Stimulated activated CD4-positive, alpha-beta T cell treated with anti-CD3 and anti-CD28 coated beads, Interleukin-15, amount 100 ng/mL, for 1 hour (primary cell): ENCODE measurements around the gene TNS4.
A peak's percentile ranks its signal among the peaks of the same experiment; 100 is the strongest.

ENCODE experiments used
- DNase-seq, 2 donors: peaks; one replicate each; pipeline ENCODE4 v3.0.0-alpha.2; 2020; ENCODE audit warnings: low read depth in 1 of 2, low spot score in 1 of 2

TNS4 gene

DNA sequence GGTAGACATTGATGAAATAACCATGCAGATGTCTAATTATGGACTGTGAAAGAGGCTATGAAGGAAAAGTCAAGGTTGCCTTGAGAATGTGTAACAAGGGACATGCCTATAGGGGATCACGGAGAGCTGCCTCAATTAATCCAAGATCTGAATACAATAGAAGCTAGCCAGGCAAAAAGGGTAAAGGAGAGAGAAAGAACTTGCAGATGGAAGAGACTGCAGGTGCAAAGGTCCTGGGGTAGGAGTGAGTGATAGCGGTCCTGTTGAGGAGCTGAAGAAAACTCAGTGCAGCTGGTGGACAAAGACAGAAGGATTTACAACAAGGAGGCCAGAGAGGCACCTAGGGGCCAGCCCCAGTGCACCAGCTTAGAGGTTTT lies 15.9 kb upstream of the TNS4 start:
- DNase-seq: no peak

DNA sequence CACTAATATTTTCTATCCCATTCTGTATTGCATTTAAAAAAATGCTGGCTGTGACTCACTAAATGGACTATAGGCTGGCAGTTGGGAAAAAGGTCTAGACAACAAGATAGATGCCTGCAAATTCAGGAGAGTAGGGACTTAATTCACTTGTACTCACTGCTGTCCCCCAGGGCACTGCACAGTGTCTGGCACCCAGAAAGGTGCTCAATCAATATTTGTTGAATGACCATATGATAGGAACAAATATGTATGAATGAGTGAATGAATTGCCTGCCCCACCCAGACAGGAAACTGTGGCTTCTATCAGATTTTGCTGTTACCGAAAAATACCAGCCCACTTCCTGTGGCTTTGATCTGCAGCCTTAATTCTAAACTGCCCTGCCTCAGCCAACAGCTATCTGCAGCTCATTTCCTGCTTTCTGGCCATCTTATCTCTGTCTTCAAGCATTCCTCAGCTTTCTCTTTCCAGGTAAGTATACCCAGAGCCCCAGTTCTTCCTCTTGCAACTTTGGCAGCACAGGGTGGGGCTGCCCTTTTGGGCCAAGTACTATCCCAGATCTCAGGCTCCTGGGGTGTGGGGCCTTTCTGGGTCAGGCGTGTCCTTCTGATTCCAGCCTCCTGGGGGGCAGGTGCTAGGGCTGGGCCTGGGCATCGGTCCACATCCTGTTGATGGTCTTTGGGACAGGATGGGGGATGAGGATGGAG lies 15.3 kb upstream of the TNS4 start:
- peak in 1 of 2 donors; percentile 45 for DNase-seq

GRCh38 chr17:40515491-40516041 lies 14.1 kb upstream of the TNS4 start:
- DNase-seq: no peak

DNA sequence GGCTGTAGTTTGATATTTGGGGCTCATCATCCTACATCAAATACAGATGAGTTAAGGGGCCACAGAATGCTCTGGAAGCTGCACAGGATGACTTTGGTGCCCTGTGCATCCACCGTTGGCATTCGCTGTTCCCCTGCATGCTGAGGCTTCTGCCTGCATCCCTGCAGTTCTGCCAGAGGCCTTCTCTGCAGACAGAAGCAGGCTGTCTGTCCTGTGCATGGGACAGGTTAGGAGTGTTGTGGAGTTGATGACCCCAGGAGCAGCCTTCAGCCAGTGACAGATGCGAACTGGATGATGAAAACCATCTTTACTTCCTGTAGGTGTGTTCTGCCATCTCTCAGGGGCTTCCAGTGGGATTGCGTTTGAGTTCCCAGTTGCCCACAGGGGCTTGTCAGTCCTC lies 13.6 kb upstream of the TNS4 start:
- no peak for DNase-seq

GRCh38 chr17:40514013-40514875 lies 12.8 kb upstream of the TNS4 start:
- DNase-seq: no peak

- no peak for DNase-seq
Observed at GRCh38 chr17:40511667-40512220, 10.3 kb upstream of the TNS4 start.

- no peak for DNase-seq
Observed at GRCh38 chr17:40511136-40511535, 9.7 kb upstream of the TNS4 start.

DNA sequence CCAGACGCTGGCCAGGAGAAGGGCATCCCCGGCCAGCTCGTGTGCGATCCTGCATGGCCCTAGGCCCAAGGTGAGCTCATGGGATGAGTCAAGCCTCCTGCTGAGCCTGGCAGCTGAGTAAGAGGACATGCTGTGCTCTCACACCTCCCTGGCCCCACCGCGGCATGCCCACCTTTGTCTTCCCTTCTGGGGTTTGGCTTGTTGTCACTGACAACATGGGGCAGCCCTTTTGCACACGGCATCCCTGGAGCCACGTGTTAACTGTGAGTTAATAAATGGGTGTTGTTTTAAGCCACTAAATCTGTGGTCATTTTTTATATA lies 8.9 kb upstream of the TNS4 start:
- DNase-seq: no peak

GRCh38 chr17:40509626-40510327 lies 8.4 kb upstream of the TNS4 start:
- no peak for DNase-seq

GRCh38 chr17:40506786-40507185 lies 5.4 kb upstream of the TNS4 start:
- DNase-seq: no peak

DNA sequence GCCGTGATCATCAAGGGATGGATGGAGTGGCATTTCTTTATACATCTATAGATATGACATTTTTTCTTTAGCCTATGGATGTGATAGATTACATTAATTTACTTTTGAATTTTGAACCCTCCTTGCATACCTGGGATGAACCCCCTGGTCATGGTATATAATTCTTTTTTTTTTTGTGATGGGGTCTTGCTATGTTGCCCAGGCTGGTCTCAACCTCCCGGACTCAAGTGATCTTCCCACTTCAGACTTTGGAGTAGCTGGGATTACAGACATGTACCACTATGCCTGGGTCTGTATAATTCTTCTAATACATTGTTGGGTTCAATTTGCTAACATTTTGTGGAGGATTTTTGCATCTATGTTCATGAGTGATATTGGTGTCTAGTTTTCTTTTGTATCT lies 1.7 kb upstream of the TNS4 start:
- no peak for DNase-seq

- DNase-seq: no peak
Observed at GRCh38 chr17:40502716-40503115, 1.3 kb upstream of the TNS4 start.

- no peak for DNase-seq
Observed at GRCh38 chr17:40500709-40501108, 714 bp downstream of the TNS4 start.

GRCh38 chr17:40500190-40500589 lies 1.2 kb downstream of the TNS4 start:
- no peak for DNase-seq

GRCh38 chr17:40499551-40500189 lies 1.8 kb downstream of the TNS4 start:
- DNase-seq: no peak

DNA sequence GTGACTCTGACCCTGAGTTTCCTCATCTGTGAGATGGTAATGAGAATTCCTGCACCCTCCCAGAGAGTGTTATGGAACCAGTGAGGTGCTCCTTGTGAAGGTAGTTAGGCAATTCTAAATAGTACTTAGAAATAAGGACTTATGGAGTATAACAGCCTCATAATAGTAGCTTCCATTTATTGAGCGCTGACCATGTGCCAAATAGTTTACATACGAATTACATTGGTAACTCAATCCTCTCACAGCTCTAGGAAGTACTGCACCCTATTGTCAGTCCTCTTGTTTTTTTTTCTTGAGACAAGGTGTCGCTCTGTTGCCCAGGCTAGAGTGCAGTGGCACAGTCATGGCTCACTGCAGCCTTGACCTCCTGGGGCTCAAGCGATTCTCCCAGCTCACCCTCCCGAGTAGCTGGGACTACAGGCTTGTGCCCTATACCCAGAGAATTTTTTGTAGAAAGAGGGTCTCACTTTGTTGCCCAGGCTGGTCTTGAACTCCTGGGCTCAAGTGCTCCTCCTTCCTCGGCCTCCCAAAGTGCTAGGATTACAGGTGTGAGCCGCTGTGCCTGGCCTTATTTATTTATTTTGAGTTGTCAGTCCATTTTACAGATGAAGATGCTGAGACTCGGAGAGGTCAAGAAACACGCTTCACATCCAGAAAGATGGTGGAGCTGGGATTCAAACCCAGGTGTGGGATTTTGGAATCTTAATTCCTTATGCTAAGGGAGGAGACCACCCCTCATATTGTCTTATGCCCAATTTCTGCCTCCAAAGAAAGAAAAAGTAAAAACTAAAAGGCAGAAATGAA lies 2.9 kb downstream of the TNS4 start:
- no peak for DNase-seq

DNA sequence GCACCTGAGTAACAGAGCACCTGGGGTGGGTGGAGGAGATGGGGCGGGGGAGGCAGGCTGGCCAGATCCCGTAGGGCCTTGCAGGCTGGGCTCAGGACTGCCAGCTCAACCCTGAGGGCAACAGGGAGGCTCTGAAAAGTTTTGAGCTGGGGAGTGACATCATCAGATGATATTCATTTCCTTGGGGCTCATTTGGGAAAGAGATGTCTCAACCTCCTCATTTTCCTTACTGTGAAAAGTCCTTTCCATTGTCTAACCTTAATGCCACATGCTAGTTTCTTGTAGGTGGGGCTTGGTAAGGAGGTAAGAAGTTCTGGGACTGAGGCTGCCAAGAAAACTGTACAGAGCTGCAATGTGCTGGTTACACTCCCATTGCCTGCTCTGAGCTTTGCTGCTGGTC lies 3.7 kb downstream of the TNS4 start:
- no peak for DNase-seq

DNA sequence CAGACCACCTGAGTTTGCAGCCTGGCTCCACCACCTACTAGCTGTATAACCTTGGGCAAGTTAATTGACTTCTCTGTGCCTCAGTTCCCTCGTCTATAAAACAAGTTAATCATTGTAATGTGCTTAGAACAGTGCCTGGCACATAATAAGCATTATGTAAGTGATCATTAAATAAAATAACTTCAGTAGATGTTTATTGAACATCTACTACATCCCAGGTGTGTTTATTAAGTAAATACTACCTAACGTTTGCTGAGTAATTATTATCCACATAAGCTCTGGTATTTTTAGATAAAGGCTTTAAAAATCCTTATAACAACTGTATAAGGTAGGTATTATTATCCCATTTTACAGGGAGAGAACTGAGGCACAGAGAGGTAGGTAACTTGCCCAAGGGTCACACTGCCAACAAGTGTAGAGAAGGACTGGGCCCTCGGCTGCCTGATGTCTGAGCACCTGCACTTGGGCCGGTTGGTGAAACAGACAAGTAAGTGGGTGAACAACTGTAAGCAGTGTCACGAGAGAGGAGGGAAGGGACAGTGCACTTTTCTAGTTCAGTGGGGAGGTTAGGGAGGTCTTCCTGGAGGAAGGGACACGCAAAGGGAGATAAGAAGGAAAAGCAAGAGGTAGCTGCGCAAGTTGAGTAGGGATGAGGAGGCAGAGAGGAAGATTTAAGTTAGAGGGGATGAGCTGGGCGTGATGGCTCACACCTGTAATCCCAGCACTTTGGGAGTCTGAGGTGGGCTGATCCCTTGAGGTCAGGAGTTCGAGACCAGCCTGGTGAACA lies 4.6 kb downstream of the TNS4 start:
- no peak for DNase-seq

DNA sequence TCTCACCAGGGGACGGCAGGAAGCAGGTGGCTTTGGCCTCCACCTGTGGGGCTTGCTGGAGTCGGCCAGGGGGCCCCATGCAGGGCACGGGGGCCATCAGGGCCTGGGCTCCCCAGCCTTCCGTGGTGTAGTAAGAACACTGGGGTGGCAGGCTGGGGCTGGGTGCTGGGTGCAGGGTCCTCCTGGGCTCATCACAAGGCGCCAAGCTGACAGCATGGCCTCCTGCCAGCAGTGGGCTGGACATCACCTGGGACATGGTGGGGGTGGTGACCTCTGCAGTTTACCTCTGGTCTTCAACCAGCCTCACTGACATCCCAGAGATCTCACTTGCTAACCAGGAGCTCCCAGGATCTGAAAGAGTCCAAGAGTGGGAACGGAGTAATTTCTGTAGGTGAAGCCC lies 5.3 kb downstream of the TNS4 start:
- no peak for DNase-seq

GRCh38 chr17:40495140-40495539 lies 6.3 kb downstream of the TNS4 start:
- DNase-seq: no peak
